ENCODE measurements around the gene PLOD1. TPM values are rescaled to one million over a fixed set of nuclear protein-coding genes. Genes with fewer than 3 reads are reported as not detected.
"Not testable (repeated sequence)": the region's sequence is repeated elsewhere in the genome, so short reads cannot be mapped to it uniquely, and the experiment has no call there.

The PLOD1 gene
- total RNA-seq, 4 donors from 2014 or later, result 14.6 to 324 (median 55.8) TPM

- DNase-seq, result no peak
- Histone ChIP-seq H3K9me3 (no peaks in the 10 kb centered on the region), H3K27ac (no peak overlapping the region), H3K4me3 (no peak overlapping the region), H3K4me1 (no peaks in the 10 kb centered on the region), H3K27me3 (peaks cover 0 to 11% of the 10 kb centered on the region in 2 donors), H3K36me3 (no peaks in the 10 kb centered on the region)
- intact Hi-C loops (cut with DNase I; ENCODE audit: low total_unique reads), result no loop called here
- no peak for TF ChIP-seq CTCF (IDR thresholded peaks at IDR 0.05)
- TF ChIP-seq POLR2A (IDR thresholded peaks at IDR 0.05), result no peak
Measured at GRCh38 chr1:11903210-11903609, 31.3 kb upstream of the PLOD1 start.

- H3K4me1 ChIP-seq; H3K36me3 ChIP-seq; intact Hi-C loops (cut with DNase I; ENCODE audit: low total_unique reads); H3K27ac ChIP-seq; H3K9me3 ChIP-seq; DNase-seq; H3K4me3 ChIP-seq; H3K27me3 ChIP-seq: not testable (repeated sequence)
Measured at GRCh38 chr1:11904156-11904555, 30.4 kb upstream of the PLOD1 start.

- no peak overlapping the region for H3K4me3 ChIP-seq
- no peak overlapping the region for H3K27ac ChIP-seq
- no peaks in the 10 kb centered on the region for H3K4me1 ChIP-seq
- no peak for DNase-seq
- TF ChIP-seq POLR2A (IDR thresholded peaks at IDR 0.05) (no peak), CTCF (IDR thresholded peaks at IDR 0.05) (no peak)
- no peaks in the 10 kb centered on the region for H3K9me3 ChIP-seq
- intact Hi-C loops (cut with DNase I; ENCODE audit: low total_unique reads), result no loop called here
- no peaks in the 10 kb centered on the region for H3K36me3 ChIP-seq
- H3K27me3 ChIP-seq, result no peaks in the 10 kb centered on the region
Measured at GRCh38 chr1:11904978-11905377, 29.5 kb upstream of the PLOD1 start.

DNA sequence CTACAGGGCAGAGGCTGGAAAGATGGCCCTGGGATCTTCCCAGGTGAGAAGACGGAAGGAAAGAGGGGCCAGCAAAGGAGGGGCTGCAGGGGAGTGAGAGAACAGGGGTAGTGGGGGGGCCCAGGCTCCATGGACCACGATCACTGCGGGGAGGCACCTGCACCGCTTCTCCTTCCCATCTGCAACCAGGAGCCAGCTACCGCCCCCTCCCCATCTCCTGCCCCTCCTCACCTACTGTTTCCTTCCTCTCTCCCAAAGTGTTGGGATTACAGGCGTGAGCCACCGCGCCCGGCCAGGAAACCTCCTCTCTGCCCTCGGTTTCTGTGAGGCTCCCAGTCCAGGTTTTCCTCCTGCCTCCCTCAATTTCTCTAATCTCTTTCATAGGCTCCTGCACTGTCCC lies 27.6 kb upstream of the PLOD1 start:
- Histone ChIP-seq H3K27me3 (no peaks in the 10 kb centered on the region), H3K36me3 (no peaks in the 10 kb centered on the region), H3K27ac (no peak overlapping the region), H3K9me3 (no peaks in the 10 kb centered on the region), H3K4me1 (no peaks in the 10 kb centered on the region), H3K4me3 (no peak overlapping the region)
- DNase-seq, result no peak
- TF ChIP-seq POLR2A (IDR thresholded peaks at IDR 0.05) (no peak), CTCF (IDR thresholded peaks at IDR 0.05) (no peak)
- intact Hi-C loops (cut with DNase I; ENCODE audit: low total_unique reads), result no loop called here

- H3K4me3 ChIP-seq, result peak overlapping the region in 1 of 2 donors; percentile 15
- peak; percentile 94 to 95 for DNase-seq
- no peaks in the 10 kb centered on the region for H3K4me1 ChIP-seq
- intact Hi-C loops (cut with DNase I; ENCODE audit: low total_unique reads), result no loop called here
- peak overlapping the region; percentile 96 to 100 for H3K27ac ChIP-seq
- H3K9me3 ChIP-seq, result no peaks in the 10 kb centered on the region
- no peaks in the 10 kb centered on the region for H3K36me3 ChIP-seq
- TF ChIP-seq POLR2A (IDR thresholded peaks at IDR 0.05) (no peak), CTCF (IDR thresholded peaks at IDR 0.05) (peak; percentile 90 to 95 (median 94))
- no peaks in the 10 kb centered on the region for H3K27me3 ChIP-seq
Measured at GRCh38 chr1:11907275-11908094, 27.0 kb upstream of the PLOD1 start.

All from uterus (tissue), 4 donors.